Stomach smooth muscle (tissue), 2 donors: ENCODE data around the gene PARVB.

ENCODE experiments used
- H3K27ac ChIP-seq: one replicate; pipeline ENCODE4 v1.7.0; 2013; ENCODE audit warnings: mild to moderate bottlenecking, low read length, inconsistent platforms
- H3K27me3 ChIP-seq, 2 donors: one replicate each; pipeline ENCODE4 v1.7.0; 2013; ENCODE audit warnings: low read length in 2 of 2; ENCODE audit not compliant: insufficient read depth in 2 of 2, control insufficient read depth in 1 of 2
- H3K36me3 ChIP-seq, 2 donors: one replicate each; pipeline ENCODE4 v1.7.0; 2013; ENCODE audit warnings: low read length in 2 of 2; ENCODE audit not compliant: control insufficient read depth in 2 of 2, insufficient read depth in 2 of 2
- H3K4me1 ChIP-seq: one replicate; pipeline ENCODE4 v1.7.0; 2013; ENCODE audit warnings: low read length; ENCODE audit not compliant: control insufficient read depth, insufficient read depth
- H3K4me3 ChIP-seq, 2 donors: one replicate each; pipeline ENCODE4 v1.7.0; 2013; ENCODE audit warnings: low read length in 2 of 2
- H3K9ac ChIP-seq, 2 donors: one replicate each; pipeline ENCODE4 v1.7.0; 2013; ENCODE audit warnings: low read length in 2 of 2, mild to moderate bottlenecking in 1 of 2
- H3K9me3 ChIP-seq, 2 donors: one replicate each; pipeline ENCODE4 v1.7.0; 2013; ENCODE audit warnings: low read length in 2 of 2; ENCODE audit not compliant: control insufficient read depth in 2 of 2
- donor health status: healthy.
- donor health status: Pancreatic carcinoma.

PARVB gene

DNA sequence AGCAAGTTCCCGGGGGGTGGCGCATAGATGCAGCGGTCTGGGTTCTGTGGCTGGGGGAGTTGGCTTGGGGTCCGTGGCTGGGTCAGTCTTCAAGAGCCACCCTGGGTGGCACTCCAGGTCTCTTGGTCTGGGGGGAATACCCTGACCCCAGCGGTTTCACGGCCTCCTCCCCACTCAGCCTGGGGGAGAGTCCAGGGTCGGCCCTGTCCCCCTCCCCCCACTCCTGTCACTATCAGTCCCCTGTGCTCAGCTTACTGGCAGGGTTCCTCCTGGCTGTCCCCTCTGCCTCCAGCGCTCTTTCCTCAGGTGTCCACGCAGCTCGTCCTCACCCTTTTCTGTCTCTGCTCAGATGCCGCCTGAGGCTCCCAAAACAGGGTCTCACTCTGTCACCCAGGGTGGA is 88.1 kb downstream of the PARVB start:
- Histone ChIP-seq H3K9me3 (no peaks in the 10 kb centered on the region), H3K27ac (no peak overlapping the region), H3K4me3 (no peak overlapping the region), H3K9ac (no peak overlapping the region), H3K27me3 (no peaks in the 10 kb centered on the region), H3K4me1 (peaks cover 2% of the 10 kb centered on the region), H3K36me3 (no peaks in the 10 kb centered on the region)

DNA sequence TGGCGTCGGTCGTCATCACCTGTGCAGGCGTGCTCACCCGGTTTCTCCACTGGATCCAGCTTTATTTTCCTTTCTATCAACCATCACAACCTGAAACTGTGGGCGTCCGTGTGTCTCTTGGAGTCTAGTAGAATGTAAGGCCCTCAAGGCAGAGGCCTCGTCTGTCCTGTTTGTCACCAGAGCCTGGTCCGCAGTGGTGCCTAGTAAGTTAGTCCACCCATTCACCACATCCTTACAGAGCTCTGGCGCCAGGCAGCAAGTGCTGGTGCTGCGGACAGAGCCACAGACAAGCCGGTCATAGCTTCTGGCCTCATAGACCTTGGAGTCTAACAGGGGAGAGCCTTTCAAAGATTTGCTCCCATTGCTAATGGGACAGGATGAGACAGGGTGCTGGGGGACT is 92.2 kb downstream of the PARVB start:
- Histone ChIP-seq H3K4me3 (no peak overlapping the region), H3K4me1 (no peaks in the 10 kb centered on the region), H3K27me3 (no peaks in the 10 kb centered on the region), H3K9ac (no peak overlapping the region), H3K27ac (no peak overlapping the region), H3K36me3 (peaks cover 3 to 4% of the 10 kb centered on the region in 2 donors), H3K9me3 (no peaks in the 10 kb centered on the region)

DNA sequence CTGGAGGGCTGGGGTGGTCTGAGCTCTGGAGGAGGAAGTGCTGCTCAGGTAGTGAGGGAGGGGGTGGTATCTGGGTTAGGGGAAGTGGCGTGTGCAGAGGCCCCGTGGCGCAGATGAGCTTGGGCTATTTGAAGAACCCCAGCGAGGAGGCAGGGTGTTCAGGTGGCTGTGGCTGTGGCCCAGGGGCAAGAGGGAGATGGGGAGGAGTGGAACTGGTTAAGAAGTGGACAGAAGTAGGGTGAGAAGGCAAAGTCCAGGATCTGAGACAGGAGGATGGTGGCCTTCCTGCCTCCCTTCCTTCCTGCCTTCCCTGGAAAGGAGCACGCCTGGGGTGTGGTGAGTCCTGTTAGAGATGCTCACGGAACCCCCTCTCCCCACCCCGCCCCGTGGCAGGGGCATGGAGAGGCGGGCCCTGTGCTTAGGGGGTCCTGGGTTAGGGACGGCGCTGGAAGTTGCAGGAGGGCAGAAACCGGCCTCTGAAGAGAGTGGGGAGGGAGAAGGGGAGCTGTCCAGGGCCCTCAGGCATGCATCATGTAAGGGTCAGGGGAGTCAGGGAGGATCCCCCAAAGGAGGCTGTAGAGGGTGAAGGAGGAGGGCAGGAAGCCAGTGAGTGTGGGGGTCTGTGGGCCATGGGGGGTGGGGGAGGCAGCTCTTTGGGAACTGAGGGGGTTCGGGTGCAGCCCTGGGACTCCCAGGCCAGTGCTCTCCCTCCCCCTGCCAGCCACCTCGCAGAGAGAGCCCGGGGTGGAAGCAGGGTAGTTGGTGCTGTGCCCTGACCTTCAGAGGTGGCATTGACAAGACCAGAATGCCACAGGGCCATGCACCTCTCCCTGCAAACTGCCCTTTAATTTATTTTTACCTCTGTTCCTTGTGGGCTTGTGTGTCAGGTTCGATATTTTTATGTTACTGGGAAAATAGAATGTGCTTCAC is 92.9 kb downstream of the PARVB start:
- Histone ChIP-seq H3K27ac (no peak overlapping the region), H3K36me3 (peaks cover 3 to 4% of the 10 kb centered on the region in 2 donors), H3K27me3 (no peaks in the 10 kb centered on the region), H3K4me1 (no peaks in the 10 kb centered on the region), H3K9me3 (no peaks in the 10 kb centered on the region), H3K9ac (no peak overlapping the region), H3K4me3 (no peak overlapping the region)

DNA sequence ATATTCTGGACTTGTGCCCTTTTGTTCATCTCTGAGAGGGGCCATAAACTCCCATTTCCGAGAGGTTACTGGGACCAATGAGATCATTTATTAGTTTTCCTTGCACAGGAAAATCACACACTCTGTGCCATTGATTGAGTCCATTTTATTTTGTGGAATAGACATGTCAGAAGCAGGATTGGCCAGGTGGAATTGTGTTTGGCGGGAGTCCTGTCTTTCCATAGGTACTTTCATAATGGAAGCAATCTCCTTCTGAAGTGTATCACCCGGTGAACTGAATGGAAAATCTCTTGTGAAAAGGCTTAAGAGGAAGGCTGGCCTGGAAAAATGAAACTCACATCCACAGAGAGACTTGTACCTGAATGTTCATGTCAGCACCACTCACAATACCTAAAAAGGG is 93.6 kb downstream of the PARVB start:
- Histone ChIP-seq H3K9me3 (no peaks in the 10 kb centered on the region), H3K4me1 (no peaks in the 10 kb centered on the region), H3K27me3 (no peaks in the 10 kb centered on the region), H3K4me3 (no peak overlapping the region), H3K36me3 (peaks cover 3 to 4% of the 10 kb centered on the region in 2 donors), H3K27ac (no peak overlapping the region), H3K9ac (no peak overlapping the region)

DNA sequence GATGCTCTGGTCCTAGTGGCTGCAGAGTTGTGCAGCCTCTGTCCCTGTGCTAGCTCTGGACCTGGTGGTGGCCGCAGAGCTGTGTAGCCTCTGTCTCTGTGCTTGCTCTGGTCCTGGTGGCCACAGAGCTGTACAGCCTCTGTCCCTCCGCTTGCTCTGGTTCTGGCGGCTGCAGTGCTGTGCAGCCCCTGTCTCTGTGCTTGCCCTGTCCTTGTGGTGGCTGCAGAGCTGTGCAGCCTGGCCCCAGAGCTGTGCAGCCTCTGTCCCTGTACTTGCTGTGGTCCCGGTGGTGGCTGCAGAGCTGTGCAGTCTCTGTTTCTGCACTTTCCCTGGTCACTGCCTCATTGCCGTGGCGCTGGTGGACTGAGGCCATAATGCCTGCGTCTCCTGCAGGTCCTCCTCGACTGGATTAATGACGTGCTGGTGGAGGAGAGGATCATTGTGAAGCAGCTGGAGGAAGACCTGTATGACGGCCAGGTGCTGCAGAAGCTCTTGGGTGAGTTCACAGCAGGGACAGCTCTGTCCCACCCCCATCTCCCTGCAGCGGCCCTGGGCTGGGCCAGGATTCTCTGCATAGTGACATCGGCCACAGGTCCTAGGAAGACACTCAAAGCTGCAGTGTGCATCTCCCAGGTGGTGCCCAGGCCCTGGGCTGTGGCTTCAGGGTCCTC is 94.7 kb downstream of the PARVB start:
- Histone ChIP-seq H3K4me1 (no peaks in the 10 kb centered on the region), H3K9ac (no peak overlapping the region)

DNA sequence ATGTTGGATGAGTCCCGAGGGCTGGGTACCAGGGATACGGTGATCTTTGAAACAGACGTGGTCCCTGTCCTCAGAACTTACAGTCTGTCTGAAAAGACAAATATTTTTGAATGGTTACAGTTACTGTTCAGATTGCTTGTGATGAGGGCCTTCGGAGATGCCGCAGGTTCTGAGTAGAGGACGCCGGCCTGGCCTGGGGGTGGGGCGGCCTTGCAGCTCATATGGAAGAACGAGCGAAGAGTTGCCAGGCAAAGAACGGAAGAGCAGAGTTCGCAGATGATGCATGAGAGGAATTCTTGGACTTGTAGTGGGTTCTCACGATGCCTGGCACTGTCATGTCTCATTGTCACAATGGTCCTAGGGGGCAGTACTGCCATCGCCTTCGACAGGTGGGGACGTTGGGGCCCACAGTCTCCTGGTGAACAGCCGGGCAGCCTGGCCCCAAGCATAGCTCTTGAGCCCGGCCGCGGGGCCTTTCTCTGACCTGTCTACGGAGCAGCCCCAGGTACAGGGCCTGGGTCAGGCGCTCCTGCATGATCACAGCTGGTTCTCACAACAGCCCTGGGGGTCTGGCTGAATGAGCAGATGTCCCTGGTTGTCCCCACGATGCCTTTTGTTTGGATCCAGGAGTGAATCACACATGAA is 95.7 kb downstream of the PARVB start:
- H3K4me3 ChIP-seq = no peak overlapping the region
- no peaks in the 10 kb centered on the region for H3K4me1 ChIP-seq
- H3K27ac ChIP-seq = no peak overlapping the region
- no peak overlapping the region for H3K9ac ChIP-seq
- H3K27me3 ChIP-seq = no peaks in the 10 kb centered on the region
- H3K36me3 ChIP-seq = peaks cover 3 to 4% of the 10 kb centered on the region in 2 donors
- H3K9me3 ChIP-seq = no peaks in the 10 kb centered on the region

More for the DNA sequence above, 94.7 kb downstream of the PARVB start:
- Histone ChIP-seq H3K27ac (no peak overlapping the region), H3K9me3 (no peaks in the 10 kb centered on the region), H3K36me3 (peaks cover 3 to 4% of the 10 kb centered on the region in 2 donors), H3K4me3 (no peak overlapping the region), H3K27me3 (no peaks in the 10 kb centered on the region)

DNA sequence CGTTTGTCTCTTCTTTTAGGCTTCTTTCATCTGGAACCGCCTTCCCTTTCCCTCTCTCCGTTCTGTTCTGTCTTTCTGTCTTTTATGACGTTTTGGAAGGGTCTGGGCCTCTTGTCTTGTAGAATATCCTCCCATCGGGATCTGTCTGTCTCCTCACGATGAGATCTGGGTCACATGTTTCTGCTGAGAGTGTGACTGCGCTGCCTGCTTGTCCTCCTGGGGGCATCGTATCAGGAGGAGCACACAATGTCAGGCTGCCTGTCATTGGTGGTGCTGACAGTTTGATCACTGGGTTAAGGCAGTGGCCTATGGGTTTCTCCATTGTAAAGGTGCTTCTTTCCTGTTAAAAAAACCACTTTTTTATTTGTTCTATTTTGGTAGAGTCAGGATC is 96.2 kb downstream of the PARVB start:
- Histone ChIP-seq H3K4me1 (no peaks in the 10 kb centered on the region), H3K27me3 (no peaks in the 10 kb centered on the region), H3K4me3 (no peak overlapping the region), H3K9ac (no peak overlapping the region), H3K27ac (no peak overlapping the region), H3K9me3 (no peaks in the 10 kb centered on the region), H3K36me3 (peaks cover 3 to 4% of the 10 kb centered on the region in 2 donors)

DNA sequence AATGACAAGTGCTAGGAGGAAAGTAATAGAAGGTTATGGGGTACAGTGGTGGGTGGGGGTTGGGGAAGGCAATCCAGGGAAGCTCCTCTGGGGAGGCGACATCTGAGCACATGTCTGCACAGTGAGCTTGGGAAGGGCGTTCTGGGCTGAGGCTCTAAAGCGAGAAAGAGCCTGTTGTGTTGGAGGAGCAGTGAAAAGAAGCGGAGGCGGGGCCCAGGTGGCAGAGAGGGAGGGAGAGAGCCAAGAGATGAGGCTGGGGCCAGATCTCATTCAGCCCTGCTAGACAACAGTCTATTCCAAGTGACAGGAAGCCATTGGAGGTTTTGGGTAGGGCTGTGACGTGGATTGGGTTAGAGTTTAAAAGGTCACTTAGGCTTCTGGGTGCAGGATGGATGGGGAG is 101.3 kb downstream of the PARVB start:
- H3K36me3 ChIP-seq = peaks cover 2 to 8% of the 10 kb centered on the region in 2 donors
- no peak overlapping the region for H3K27ac ChIP-seq
- H3K4me1 ChIP-seq = no peaks in the 10 kb centered on the region
- H3K27me3 ChIP-seq = no peaks in the 10 kb centered on the region
- peaks cover 8 to 12% of the 10 kb centered on the region in 2 donors for H3K9me3 ChIP-seq
- H3K4me3 ChIP-seq = no peak overlapping the region
- H3K9ac ChIP-seq = no peak overlapping the region

DNA sequence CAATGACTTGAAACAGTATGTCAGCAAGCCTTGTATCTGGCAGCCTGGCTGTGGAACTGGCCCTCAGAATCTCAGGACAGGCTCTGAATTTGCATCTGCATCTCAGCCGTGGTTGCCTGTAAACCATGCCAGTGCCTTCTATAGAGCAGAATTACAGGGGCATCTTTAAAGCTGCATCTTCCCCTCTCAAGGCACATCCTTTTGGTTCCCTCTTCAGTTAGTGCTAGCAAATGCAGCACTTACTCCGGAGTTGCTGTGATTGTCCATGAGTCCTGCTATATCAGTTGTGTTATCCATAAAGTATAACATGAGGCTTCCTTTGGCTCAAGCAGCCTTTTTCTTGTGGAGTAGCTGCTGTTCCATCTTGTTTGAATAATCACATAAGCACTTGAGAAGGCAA is 102.7 kb downstream of the PARVB start:
- Histone ChIP-seq H3K27ac (no peak overlapping the region), H3K36me3 (peaks cover 6 to 12% of the 10 kb centered on the region in 2 donors)

DNA sequence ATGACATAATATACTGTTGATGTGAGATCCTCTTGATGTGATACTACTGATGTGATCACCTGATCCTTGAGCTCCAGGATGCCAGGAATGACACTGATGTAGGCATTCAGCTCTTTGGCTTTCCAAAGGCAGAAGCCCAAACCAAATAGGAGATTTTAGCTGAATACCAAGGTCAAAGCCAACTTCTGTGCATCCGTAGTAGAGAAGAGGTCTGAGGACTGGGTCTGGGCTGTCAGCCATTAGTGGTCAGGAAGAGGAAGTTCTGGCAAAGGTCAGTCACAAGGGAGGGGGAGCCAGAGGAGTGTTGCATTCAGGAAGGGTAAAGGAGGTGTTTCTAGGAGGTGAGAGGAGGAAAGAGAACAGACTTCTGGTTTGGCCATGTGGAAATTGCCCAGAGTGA is 103.3 kb downstream of the PARVB start:
- Histone ChIP-seq H3K9ac (no peak overlapping the region), H3K9me3 (peaks cover 8 to 12% of the 10 kb centered on the region in 2 donors), H3K36me3 (peaks cover 6 to 12% of the 10 kb centered on the region in 2 donors), H3K27ac (no peak overlapping the region), H3K4me1 (no peaks in the 10 kb centered on the region), H3K4me3 (no peak overlapping the region), H3K27me3 (no peaks in the 10 kb centered on the region)

More for the DNA sequence above, 102.7 kb downstream of the PARVB start:
- Histone ChIP-seq H3K4me1 (no peaks in the 10 kb centered on the region), H3K9me3 (peaks cover 8 to 12% of the 10 kb centered on the region in 2 donors), H3K9ac (no peak overlapping the region), H3K4me3 (no peak overlapping the region), H3K27me3 (no peaks in the 10 kb centered on the region)
